ENCODE data around the gene HECTD2. TPM values are rescaled to one million over a fixed set of nuclear protein-coding genes. Genes with fewer than 3 reads are reported as not detected.

Gene HECTD2
- polyA plus RNA-seq, 3 donors: 0.12 TPM; not detected in 2

GRCh38 chr10:91477236-91477635 lies 67.1 kb downstream of the HECTD2 start:
- no peaks in the 10 kb centered on the region for H3K27me3 Mint-ChIP-seq (ENCODE audit: low read depth in 3 of 3)
- H3K27ac ChIP-seq (ENCODE audit: low read depth in 1 of 2, low read length in 2 of 2): no peak overlapping the region
- no peak overlapping the region for H3K4me3 ChIP-seq (replicated peaks in 1 of 3; ENCODE audit: low read depth in 2 of 3, low read length in 3 of 3)
- H3K36me3 ChIP-seq (replicated peaks in 1 of 2; ENCODE audit: control insufficient read depth in 1 of 2, insufficient read depth in 2 of 2, low read length in 2 of 2): no peaks in the 10 kb centered on the region
- H3K4me2 ChIP-seq (replicated peaks; ENCODE audit: extremely low read depth, low read length, poor library complexity, severe bottlenecking): no peak overlapping the region
- no peaks in the 10 kb centered on the region for H3K27me3 ChIP-seq (ENCODE audit: control insufficient read depth in 2 of 2, insufficient read depth in 2 of 2, low read length in 2 of 2)
- H3K4me3 Mint-ChIP-seq: no peak overlapping the region
- no peak for TF ChIP-seq CTCF (IDR thresholded peaks at IDR 0.05)
- no peak for DNase-seq
- no peaks in the 10 kb centered on the region for H3K79me2 ChIP-seq (ENCODE audit: insufficient read depth, low read length)
- H3K36me3 Mint-ChIP-seq: no peaks in the 10 kb centered on the region
- no peaks in the 10 kb centered on the region for H3K4me1 ChIP-seq (ENCODE audit: control insufficient read depth in 1 of 2, insufficient read depth in 2 of 2, low read length in 2 of 2)
- no peak overlapping the region for H2AFZ ChIP-seq (ENCODE audit: insufficient read depth, low read depth, low read length, poor library complexity, severe bottlenecking)
- no peak overlapping the region for H3K27ac Mint-ChIP-seq
- no peaks in the 10 kb centered on the region for H3K9me3 ChIP-seq (replicated peaks in 1 of 2; ENCODE audit: control insufficient read depth in 1 of 2, insufficient read depth in 1 of 2, low read length in 2 of 2)
- no peak overlapping the region for H3K9ac ChIP-seq (ENCODE audit: insufficient read depth, low read length, poor library complexity, severe bottlenecking)
- no peaks in the 10 kb centered on the region for H3K4me1 Mint-ChIP-seq
- intact Hi-C loops (cut with micrococcal nuclease): no loop called here
- H3K9me3 Mint-ChIP-seq: peaks cover 0 to 4% (median 2%) of the 10 kb centered on the region in 7 donors
- no CpG with 5 or more reads among the region's 2 CpGs for WGBS (ENCODE audit: insufficient coverage)
- H4K20me1 ChIP-seq (ENCODE audit: insufficient read depth, low read length): no peaks in the 10 kb centered on the region

- H3K79me2 ChIP-seq (ENCODE audit: insufficient read depth, low read length): no peaks in the 10 kb centered on the region
- no peak overlapping the region for H3K4me2 ChIP-seq (replicated peaks; ENCODE audit: extremely low read depth, low read length, poor library complexity, severe bottlenecking)
- Mint-ChIP-seq H3K4me3 (no peak overlapping the region), H3K27ac (no peak overlapping the region), H3K36me3 (no peaks in the 10 kb centered on the region), H3K27me3 (ENCODE audit: low read depth in 3 of 3) (no peaks in the 10 kb centered on the region), H3K9me3 (peaks cover 0 to 4% (median 2%) of the 10 kb centered on the region in 7 donors), H3K4me1 (no peaks in the 10 kb centered on the region)
- no peaks in the 10 kb centered on the region for H3K36me3 ChIP-seq (replicated peaks in 1 of 2; ENCODE audit: control insufficient read depth in 1 of 2, insufficient read depth in 2 of 2, low read length in 2 of 2)
- no peaks in the 10 kb centered on the region for H3K4me1 ChIP-seq (ENCODE audit: control insufficient read depth in 1 of 2, insufficient read depth in 2 of 2, low read length in 2 of 2)
- intact Hi-C loops (cut with micrococcal nuclease): no loop called here
- no peak overlapping the region for H3K9ac ChIP-seq (ENCODE audit: insufficient read depth, low read length, poor library complexity, severe bottlenecking)
- no peaks in the 10 kb centered on the region for H4K20me1 ChIP-seq (ENCODE audit: insufficient read depth, low read length)
- DNase-seq: no peak
- no peak overlapping the region for H3K4me3 ChIP-seq (replicated peaks in 1 of 3; ENCODE audit: low read depth in 2 of 3, low read length in 3 of 3)
- H2AFZ ChIP-seq (ENCODE audit: insufficient read depth, low read depth, low read length, poor library complexity, severe bottlenecking): no peak overlapping the region
- H3K9me3 ChIP-seq (replicated peaks in 1 of 2; ENCODE audit: control insufficient read depth in 1 of 2, insufficient read depth in 1 of 2, low read length in 2 of 2): no peaks in the 10 kb centered on the region
- no peaks in the 10 kb centered on the region for H3K27me3 ChIP-seq (ENCODE audit: control insufficient read depth in 2 of 2, insufficient read depth in 2 of 2, low read length in 2 of 2)
- TF ChIP-seq CTCF (IDR thresholded peaks at IDR 0.05): no peak
- no peak overlapping the region for H3K27ac ChIP-seq (ENCODE audit: low read depth in 1 of 2, low read length in 2 of 2)
Measured at GRCh38 chr10:91479583-91479982, 69.4 kb downstream of the HECTD2 start.
